Stimulated activated CD8-positive, alpha-beta memory T cell treated with anti-CD3 and anti-CD28 coated beads, Interleukin-4, amount 100 ng/mL, for 1 hour (primary cell): ENCODE data around the gene KCNH2.

Source experiments
- DNase-seq, 2 donors: peaks; one replicate each; pipeline ENCODE4 v3.0.0-alpha.2; 2020; ENCODE audit warnings: low read depth in 2 of 2, low spot score in 1 of 2

KCNH2 gene

GRCh38 chr7:150994838-150995510, 16.9 kb upstream of the KCNH2 start:
- DNase-seq: no peak

GRCh38 chr7:150994141-150994837, 16.2 kb upstream of the KCNH2 start:
- DNase-seq: no peak

GRCh38 chr7:150993511-150993910, 15.4 kb upstream of the KCNH2 start:
- DNase-seq: no peak

GRCh38 chr7:150992833-150993302, 14.7 kb upstream of the KCNH2 start:
- DNase-seq: no peak

GRCh38 chr7:150992051-150992640, 14.0 kb upstream of the KCNH2 start:
- no peak for DNase-seq

- no peak for DNase-seq
These were observed 12.5 kb upstream of the KCNH2 start, which contains the start of gene NOS3 for GRCh38 chr7:150990416-150991186. Gene NOS3 (plus strand): TSS chr7:150991017. CDS start chr7:150993804, 2,787 bp downstream.

- DNase-seq: no peak
These were observed 11.3 kb upstream of the KCNH2 start for GRCh38 chr7:150989456-150989855.

GRCh38 chr7:150988230-150989226, 10.4 kb upstream of the KCNH2 start:
- peak in 1 of 2 donors; percentile 40 for DNase-seq

- DNase-seq: no peak
These were observed 8.4 kb upstream of the KCNH2 start for GRCh38 chr7:150986556-150986955.

GRCh38 chr7:150986099-150986512, 8.0 kb upstream of the KCNH2 start:
- no peak for DNase-seq

GRCh38 chr7:150983893-150984368, 5.8 kb upstream of the KCNH2 start:
- no peak for DNase-seq

GRCh38 chr7:150982351-150982750, 4.2 kb upstream of the KCNH2 start:
- no peak for DNase-seq

- DNase-seq: no peak
These were observed 3.5 kb upstream of the KCNH2 start for GRCh38 chr7:150981644-150982043.

GRCh38 chr7:150980663-150981062, 2.5 kb upstream of the KCNH2 start:
- DNase-seq: no peak

GRCh38 chr7:150979713-150980390, 1.7 kb upstream of the KCNH2 start:
- DNase-seq: no peak

GRCh38 chr7:150977382-150978125, 567 bp downstream of the KCNH2 start:
- no peak for DNase-seq

GRCh38 chr7:150976529-150977381, 1.4 kb downstream of the KCNH2 start:
- no peak for DNase-seq
